SU-DHL-6 (cell line): ENCODE measurements around the gene SCIN.
"Not testable (repeated sequence)": the region's sequence is repeated elsewhere in the genome, so short reads cannot be mapped to it uniquely, and the experiment has no call there.

Experiments
- H2AFZ ChIP-seq: fragments of 200-600 bp; sonication (generic); 2 replicates; pipeline ENCODE4 v1.6.1; 2014; ENCODE audit warnings: low read depth, mild to moderate bottlenecking, moderate library complexity, mixed read lengths, antibody characterized with exemption, low read length; ENCODE audit not compliant: severe bottlenecking
- H3F3A ChIP-seq: fragments of 200-600 bp; shearing (Covaris generic); 2 replicates; pipeline ENCODE4 v1.6.0; 2016; ENCODE audit warnings: antibody characterized with exemption, mild to moderate bottlenecking; ENCODE audit not compliant: insufficient read depth
- H3K27ac ChIP-seq: fragments of 200-600 bp; sonication (generic); 2 replicates; pipeline ENCODE4 v1.5.1; 2016; ENCODE audit warnings: low read depth, mild to moderate bottlenecking, low read length, moderate library complexity, mixed read lengths
- H3K27me3 ChIP-seq: fragments of 200-600 bp; sonication (generic), shearing (Covaris generic); 2 replicates; pipeline ENCODE4 v1.6.0; 2014; ENCODE audit warnings: mild to moderate bottlenecking, low read length
- H3K36me3 ChIP-seq: fragments of 200-600 bp; sonication (generic); 2 replicates; pipeline ENCODE4 v1.6.1; 2014; ENCODE audit warnings: mild to moderate bottlenecking, low read length, mixed read lengths
- H3K4me2 ChIP-seq: fragments of 300-600, 200-600 bp; shearing (Covaris generic), sonication (generic); 2 replicates; pipeline ENCODE4 v1.6.0; 2014; ENCODE audit warnings: low read length, low read depth, mild to moderate bottlenecking; ENCODE audit not compliant: poor library complexity, severe bottlenecking
- H3K4me3 ChIP-seq: fragments of 200-600 bp; sonication (generic); 2 replicates; pipeline ENCODE4 v1.5.1; 2014; ENCODE audit warnings: antibody characterized with exemption, low read length, mild to moderate bottlenecking, mixed read lengths; ENCODE audit not compliant: insufficient read depth, poor library complexity, severe bottlenecking
- H3K79me2 ChIP-seq: fragments of 200-600 bp; sonication (generic); 2 replicates; pipeline ENCODE4 v1.6.1; 2014; ENCODE audit warnings: mild to moderate bottlenecking, low read length, moderate library complexity; ENCODE audit not compliant: insufficient read depth
- H3K9ac ChIP-seq: fragments of 200-600 bp; sonication (generic); 2 replicates; pipeline ENCODE4 v1.7.0; 2014; ENCODE audit warnings: mild to moderate bottlenecking, low read length
- H3K9me2 ChIP-seq: fragments of 200-600 bp; sonication (generic); replicated peaks from 2 replicates; pipeline ENCODE4 v1.6.1; 2014; ENCODE audit warnings: low read length; ENCODE audit not compliant: insufficient read depth
- H3K9me3 ChIP-seq: fragments of 200-600 bp; sonication (generic); 2 replicates; pipeline ENCODE4 v1.6.1; 2014; ENCODE audit warnings: low read length, mixed read lengths; ENCODE audit not compliant: insufficient read depth
- H4K20me1 ChIP-seq: fragments of 200-600 bp; sonication (generic); 2 replicates; pipeline ENCODE4 v1.6.1; 2014; ENCODE audit warnings: low read depth, mild to moderate bottlenecking, antibody characterized with exemption, low read length, moderate library complexity, mixed read lengths
- EZH2phosphoT487 ChIP-seq: fragments of 200-600 bp; sonication (generic), shearing (Covaris generic); conservative IDR thresholded peaks from 2 replicates; pipeline ENCODE4 v1.6.1; 2018; ENCODE audit warnings: mild to moderate bottlenecking, antibody characterized with exemption, low read length, moderate library complexity, mixed read lengths
- TF ChIP-seq, protein P1 (sequence below): fragments of 200-600 bp; sonication (generic); IDR thresholded peaks from one replicate; pipeline ENCODE4 v1.5.1; 2017; ENCODE audit warnings: antibody characterized with exemption, mild to moderate bottlenecking, low read length, moderate library complexity; ENCODE audit not compliant: insufficient read depth, poor library complexity, severe bottlenecking

Gene SCIN

DNA sequence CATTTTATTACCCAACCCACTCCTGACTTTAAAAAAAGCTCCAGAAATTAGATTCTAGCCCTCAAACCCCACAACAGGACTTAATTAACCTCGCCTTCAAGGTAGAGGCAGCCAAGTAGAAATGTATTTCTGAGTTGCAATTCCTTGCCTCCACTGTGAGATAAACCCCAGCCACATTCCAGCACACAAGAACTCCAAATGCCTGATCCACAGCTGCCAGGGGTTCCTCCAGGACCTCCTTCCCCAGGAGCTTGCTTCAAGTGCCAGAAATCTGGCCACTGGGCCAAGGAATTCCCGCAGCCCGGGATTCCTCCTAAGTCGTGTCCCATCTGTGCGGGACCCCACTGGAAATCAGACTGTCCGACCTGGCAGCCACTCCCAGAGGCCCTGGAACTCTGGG, 91.1 kb downstream of the SCIN start:
- no peak overlapping the region for H3K9ac ChIP-seq
- no peaks in the 10 kb centered on the region for H3K27me3 ChIP-seq
- TF ChIP-seq, protein P1, sequence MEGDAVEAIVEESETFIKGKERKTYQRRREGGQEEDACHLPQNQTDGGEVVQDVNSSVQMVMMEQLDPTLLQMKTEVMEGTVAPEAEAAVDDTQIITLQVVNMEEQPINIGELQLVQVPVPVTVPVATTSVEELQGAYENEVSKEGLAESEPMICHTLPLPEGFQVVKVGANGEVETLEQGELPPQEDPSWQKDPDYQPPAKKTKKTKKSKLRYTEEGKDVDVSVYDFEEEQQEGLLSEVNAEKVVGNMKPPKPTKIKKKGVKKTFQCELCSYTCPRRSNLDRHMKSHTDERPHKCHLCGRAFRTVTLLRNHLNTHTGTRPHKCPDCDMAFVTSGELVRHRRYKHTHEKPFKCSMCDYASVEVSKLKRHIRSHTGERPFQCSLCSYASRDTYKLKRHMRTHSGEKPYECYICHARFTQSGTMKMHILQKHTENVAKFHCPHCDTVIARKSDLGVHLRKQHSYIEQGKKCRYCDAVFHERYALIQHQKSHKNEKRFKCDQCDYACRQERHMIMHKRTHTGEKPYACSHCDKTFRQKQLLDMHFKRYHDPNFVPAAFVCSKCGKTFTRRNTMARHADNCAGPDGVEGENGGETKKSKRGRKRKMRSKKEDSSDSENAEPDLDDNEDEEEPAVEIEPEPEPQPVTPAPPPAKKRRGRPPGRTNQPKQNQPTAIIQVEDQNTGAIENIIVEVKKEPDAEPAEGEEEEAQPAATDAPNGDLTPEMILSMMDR: no peak
- TF ChIP-seq EZH2phosphoT487: no peak
- H3K27ac ChIP-seq: no peak overlapping the region
- no peak overlapping the region for H3K4me2 ChIP-seq
- no peaks in the 10 kb centered on the region for H3K9me3 ChIP-seq
- no peaks in the 10 kb centered on the region for H3K79me2 ChIP-seq
- no peak overlapping the region for H2AFZ ChIP-seq
- H3K9me2 ChIP-seq: no peaks in the 10 kb centered on the region; the same call in 1 of the 2 replicates
- no peaks in the 10 kb centered on the region for H3F3A ChIP-seq
- H3K4me3 ChIP-seq: no peak overlapping the region
- no peaks in the 10 kb centered on the region for H3K36me3 ChIP-seq
- no peaks in the 10 kb centered on the region for H4K20me1 ChIP-seq

DNA sequence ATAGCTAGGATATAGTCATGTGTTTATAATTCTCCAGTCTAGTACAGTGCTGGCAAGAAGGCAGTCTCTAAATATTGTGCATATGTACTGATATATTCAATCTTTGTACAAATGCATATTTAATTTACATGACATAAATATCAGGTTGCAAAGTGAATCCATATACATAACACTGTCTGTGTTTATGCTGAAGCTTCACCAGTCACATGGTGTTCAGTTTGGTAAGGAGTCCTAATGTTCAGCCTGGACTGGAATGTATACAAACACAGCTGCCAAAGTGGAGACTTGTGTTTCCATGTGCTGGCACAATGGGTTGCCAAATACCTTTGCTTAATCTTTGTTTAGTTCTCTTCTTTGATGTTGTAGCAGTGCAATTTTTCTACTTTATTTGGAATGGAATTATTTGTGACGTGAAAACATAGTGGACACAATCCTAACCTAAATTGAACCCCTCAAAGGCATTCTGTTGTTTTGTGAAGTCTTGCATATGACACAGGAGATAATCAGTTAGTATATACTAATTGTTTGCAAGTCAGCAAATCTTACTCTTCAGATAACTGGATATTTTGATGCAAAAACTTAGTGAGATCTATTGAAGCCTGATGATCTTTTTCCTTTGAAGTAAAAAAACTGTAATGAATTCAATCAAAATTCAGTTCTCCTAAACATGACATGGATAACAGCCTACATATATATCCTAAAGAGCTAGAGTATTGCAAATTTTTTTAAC, 99.6 kb downstream of the SCIN start:
- TF ChIP-seq EZH2phosphoT487: no peak
- TF ChIP-seq, protein P1: no peak
- Histone ChIP-seq H3K27me3 (no peaks in the 10 kb centered on the region), H3K9ac (no peak overlapping the region), H3K4me2 (no peak overlapping the region), H3K79me2 (no peaks in the 10 kb centered on the region), H3K9me2 (no peaks in the 10 kb centered on the region), H3K4me3 (no peak overlapping the region), H4K20me1 (no peaks in the 10 kb centered on the region), H3K9me3 (no peaks in the 10 kb centered on the region), H3F3A (no peaks in the 10 kb centered on the region), H3K36me3 (no peaks in the 10 kb centered on the region), H3K27ac (no peak overlapping the region), H2AFZ (no peak overlapping the region)

DNA sequence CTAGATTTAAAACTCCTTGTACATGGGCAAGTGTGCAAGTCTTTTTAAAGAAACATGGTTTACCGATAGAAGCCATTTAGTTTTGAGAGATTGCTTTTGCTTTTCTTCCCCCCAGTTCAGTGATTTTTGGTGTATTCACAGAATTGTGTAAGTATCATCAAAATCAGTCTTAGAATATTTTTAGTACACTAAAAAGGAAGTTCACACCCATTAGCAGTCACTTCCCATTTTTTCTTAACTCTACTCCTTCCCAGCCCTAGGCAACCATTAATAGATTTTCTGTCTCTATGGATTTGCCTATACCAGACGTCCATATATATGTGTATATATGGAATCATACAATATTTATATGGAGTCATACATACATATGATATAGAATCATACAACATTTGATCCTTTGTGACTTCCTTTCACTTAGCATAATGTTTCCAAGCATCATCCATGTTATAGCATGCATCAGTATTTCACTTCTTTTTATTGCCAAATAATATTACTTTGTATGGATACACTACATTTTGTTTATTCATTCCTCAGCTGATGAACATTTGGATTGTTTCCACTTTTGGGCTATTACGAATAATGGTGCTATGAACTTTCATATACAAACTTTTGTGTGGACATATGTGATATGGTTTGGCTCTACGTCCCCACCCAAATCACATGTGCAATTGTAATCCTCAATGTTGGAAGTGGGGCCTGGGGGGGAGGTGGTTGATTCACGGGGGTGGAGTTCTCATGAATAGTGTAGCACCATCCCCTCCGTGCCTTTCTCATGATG, 100.4 kb downstream of the SCIN start:
- no peak overlapping the region for H3K4me2 ChIP-seq
- no peaks in the 10 kb centered on the region for H3K9me2 ChIP-seq
- no peak overlapping the region for H3K27ac ChIP-seq
- no peaks in the 10 kb centered on the region for H3K9me3 ChIP-seq
- no peaks in the 10 kb centered on the region for H3K36me3 ChIP-seq
- H3K79me2 ChIP-seq: no peaks in the 10 kb centered on the region
- H3K9ac ChIP-seq: no peak overlapping the region
- H3K27me3 ChIP-seq: no peaks in the 10 kb centered on the region
- no peaks in the 10 kb centered on the region for H4K20me1 ChIP-seq
- no peak overlapping the region for H2AFZ ChIP-seq
- TF ChIP-seq, protein P1: no peak
- TF ChIP-seq EZH2phosphoT487: no peak
- H3K4me3 ChIP-seq: no peak overlapping the region
- H3F3A ChIP-seq: no peaks in the 10 kb centered on the region

DNA sequence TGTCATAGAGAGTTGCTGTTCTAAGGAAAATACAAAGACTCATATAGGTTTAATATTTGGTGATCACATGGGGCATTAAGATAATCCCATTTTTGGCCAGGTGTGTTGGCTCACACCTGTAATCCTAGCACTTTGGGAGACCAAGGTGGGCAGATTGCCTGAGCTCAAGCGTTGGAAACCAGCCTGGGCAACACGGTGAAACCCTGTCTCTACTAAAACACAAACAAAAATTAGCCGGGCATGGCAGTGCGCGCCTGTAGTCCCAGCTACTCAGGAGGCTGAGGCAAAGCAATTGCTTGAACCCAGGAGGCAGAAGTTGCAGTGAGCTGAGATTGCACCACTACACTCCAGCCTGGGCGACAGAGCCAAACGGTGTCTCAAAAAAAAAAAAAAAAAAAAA, 102.9 kb downstream of the SCIN start:
- not testable (repeated sequence) for H3K79me2 ChIP-seq, H3F3A ChIP-seq, H2AFZ ChIP-seq, H3K27me3 ChIP-seq, H3K4me3 ChIP-seq, H3K9me3 ChIP-seq, H3K4me2 ChIP-seq, H3K36me3 ChIP-seq, H3K9me2 ChIP-seq, H3K27ac ChIP-seq, H4K20me1 ChIP-seq, H3K9ac ChIP-seq
